Fibroblast of skin of right biceps (primary cell): ENCODE results near the gene EGFLAM.

Experiments
- DNase-seq: peaks from one replicate; pipeline ENCODE4 v3.0.0-alpha.2; 2013

Gene EGFLAM

GRCh38 chr5:38267372-38267771 is 9.0 kb downstream of the EGFLAM start:
- no peak for DNase-seq

DNA sequence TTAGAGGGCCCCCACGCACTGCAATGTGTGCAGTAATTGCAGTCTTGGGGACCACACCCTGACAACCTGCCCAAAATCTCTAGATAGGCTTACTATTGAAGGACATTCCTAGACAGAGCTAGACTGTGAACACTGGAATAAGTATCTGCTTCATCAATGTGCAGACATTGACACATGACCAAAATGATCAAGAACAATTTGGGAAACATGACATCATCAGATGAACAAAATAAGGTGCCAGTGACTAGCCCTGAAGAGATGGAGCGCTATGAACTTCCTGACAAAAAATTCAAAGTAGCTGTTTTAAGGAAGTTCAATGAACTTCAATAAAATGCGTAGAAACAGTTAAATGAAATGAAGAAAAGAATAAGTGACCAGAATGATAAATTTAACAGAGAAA is 15.3 kb downstream of the EGFLAM start:
- DNase-seq = no peak

DNA sequence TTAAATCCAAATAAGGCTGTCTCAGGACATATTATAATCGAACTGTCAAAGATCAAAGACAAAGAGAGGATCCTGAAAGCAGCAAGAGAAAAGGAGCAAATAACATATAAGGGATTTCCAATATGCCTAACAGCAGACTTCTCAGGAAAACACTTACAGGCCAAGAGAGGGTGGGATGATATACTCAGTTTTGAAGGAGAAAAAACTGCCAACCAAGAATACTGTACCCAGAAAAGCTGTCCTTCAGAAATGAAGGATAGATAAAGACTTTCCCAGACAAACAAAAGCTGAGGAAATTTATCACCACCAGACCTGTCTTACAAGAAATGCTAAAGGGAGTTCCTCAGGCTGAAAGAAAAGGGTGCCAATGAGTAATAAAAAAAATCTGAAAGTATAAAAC is 16.0 kb downstream of the EGFLAM start:
- no peak for DNase-seq

DNA sequence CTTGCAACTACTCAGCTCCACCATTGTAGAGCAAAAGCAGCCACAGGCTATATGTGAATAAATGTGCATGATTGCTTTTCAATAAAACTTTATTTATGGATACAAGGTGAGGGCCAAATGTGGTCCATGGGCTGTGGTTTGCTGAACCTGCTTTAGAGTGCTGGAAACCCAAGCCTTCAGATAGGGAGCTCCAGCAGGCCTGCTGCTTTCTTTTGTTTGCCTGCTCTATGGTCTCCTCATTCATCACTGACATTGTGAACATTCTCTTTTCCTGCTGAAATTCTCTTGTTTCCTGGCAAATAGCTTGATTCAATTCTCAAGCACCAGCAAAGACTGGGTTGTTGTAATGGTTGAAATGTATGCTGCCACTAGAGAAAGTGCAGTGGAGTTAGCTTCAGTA is 26.0 kb downstream of the EGFLAM start:
- no peak for DNase-seq

DNA sequence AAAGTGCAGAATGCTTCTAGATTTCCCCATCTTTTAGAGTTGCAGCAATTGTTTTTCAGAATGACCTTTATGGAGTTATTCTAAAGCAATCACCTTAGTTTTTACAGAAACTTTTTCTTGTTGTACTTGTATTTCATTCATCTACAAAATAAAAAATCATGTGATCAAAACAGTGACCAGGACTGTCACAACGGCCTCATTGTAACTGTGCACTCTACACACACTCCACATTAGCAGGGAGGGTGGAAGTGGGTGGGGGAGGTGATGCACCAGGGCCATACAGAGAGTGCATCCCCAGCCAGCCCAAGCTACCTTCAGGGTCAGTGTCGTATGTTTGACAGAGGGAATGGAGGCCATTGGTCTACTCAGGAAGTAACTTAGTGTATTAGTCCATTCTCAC is 26.9 kb downstream of the EGFLAM start:
- no peak for DNase-seq

DNA sequence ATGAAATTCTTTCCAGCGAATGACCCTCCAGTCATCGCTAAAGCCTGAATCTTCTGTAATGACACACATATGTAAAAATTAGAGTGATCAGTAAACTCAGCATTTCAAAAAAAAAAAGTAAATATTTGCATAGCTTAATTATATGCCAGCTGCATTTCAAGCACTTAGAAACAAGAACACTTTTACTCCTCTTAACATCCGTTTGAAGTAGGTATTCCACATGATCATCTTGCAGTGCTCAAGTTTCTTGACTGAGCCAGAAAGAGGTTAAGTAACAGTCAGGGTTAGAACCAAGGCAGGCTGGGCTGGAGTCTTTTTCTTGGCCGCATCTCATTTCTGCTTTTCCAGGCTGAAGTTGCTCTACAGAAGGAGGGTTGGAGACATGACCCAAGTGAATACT is 27.6 kb downstream of the EGFLAM start:
- DNase-seq = no peak

- DNase-seq = no peak
Measured at GRCh38 chr5:38287124-38287523, 28.8 kb downstream of the EGFLAM start.

DNA sequence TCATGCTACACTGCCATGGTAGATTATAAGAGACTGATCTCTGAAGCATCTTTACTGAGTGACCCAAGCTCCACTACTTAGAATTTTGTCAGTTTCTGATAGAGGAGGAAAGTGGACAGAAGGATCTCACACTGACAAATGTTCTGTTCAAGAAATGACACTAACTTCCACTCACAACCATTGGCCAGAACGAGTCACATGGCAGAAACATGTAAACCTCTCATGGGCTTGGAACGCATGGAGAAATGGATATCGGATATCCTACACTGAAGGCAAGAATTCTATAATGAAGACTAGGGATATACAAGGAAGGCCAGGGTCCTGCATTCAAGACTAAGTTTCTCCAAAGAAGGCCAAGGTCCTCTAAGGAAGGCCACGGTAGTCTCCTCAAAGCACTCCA is 31.1 kb downstream of the EGFLAM start:
- DNase-seq = no peak

GRCh38 chr5:38290028-38290653 is 31.8 kb downstream of the EGFLAM start:
- DNase-seq = peak; percentile 9

- no peak for DNase-seq
Measured at GRCh38 chr5:38291355-38291754, 33.0 kb downstream of the EGFLAM start.

DNA sequence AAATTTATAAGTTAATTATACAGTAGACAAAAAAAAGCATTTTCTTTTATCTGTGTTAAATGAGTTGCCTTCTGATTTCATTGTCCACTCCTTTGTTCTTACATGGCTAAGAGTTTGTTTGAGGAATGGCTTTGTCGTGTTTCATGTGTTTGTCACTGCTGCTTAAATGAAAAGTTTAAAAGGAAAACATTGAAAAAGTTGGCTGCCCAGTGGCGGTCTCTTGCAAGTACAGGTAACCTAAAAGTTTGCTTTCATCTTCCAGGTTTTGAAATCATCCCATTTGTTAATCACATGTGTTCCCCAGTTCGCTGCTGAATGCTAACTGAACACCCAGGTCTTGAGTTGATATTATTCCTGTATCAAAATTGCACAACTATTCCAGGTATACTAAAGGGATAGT is 33.9 kb downstream of the EGFLAM start:
- no peak for DNase-seq

GRCh38 chr5:38295751-38296150 is 37.4 kb downstream of the EGFLAM start:
- DNase-seq = no peak

- no peak for DNase-seq
Measured at GRCh38 chr5:38297830-38298608, 39.7 kb downstream of the EGFLAM start.

- DNase-seq = no peak
Measured at GRCh38 chr5:38299585-38299984, 41.2 kb downstream of the EGFLAM start.

- DNase-seq = no peak
Measured at GRCh38 chr5:38305148-38305547, 46.8 kb downstream of the EGFLAM start.

DNA sequence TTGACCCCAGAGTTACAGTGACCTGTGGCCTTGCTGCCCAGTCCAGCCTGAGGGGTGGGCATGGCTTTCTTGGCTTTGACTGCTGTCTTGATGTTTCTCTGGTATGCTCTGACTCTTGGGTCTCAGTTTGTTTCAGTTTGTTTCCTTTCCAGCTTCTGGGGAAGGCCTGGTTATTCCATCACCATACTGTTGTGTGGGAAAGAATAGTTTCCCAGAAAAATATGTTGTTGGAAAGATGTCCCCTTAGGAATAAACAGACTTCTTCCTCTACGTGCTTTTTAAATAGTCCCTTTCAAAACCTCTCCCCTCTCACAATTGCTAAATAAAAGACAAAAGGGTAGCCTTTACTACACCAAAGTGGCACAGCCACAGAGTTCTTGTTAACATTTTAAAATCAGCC is 49.5 kb downstream of the EGFLAM start:
- no peak for DNase-seq

- peak; percentile 49 for DNase-seq
Measured at GRCh38 chr5:38316544-38317224, 58.3 kb downstream of the EGFLAM start.

- DNase-seq = no peak
Measured at GRCh38 chr5:38317868-38318267, 59.5 kb downstream of the EGFLAM start.

GRCh38 chr5:38319491-38319890 is 61.1 kb downstream of the EGFLAM start:
- no peak for DNase-seq

DNA sequence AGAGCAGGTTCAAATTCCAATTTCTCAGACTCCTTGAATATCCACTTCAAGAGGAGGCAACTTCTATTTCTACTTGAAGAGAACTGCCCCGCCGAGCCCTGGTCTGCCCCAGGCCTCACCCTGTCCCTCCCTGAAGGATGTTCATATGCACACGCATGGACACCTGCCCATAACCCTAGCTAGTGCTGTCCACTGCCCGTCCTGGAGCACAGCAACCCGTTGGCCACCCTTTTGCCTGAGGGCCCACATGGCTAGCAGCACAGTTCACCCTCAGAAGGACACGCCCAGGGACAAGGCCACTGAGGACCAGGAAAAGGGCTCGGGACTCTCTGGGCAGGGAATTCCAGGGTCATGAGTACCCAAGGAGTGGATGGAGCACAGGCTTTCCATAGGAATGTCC is 63.6 kb downstream of the EGFLAM start:
- no peak for DNase-seq

DNA sequence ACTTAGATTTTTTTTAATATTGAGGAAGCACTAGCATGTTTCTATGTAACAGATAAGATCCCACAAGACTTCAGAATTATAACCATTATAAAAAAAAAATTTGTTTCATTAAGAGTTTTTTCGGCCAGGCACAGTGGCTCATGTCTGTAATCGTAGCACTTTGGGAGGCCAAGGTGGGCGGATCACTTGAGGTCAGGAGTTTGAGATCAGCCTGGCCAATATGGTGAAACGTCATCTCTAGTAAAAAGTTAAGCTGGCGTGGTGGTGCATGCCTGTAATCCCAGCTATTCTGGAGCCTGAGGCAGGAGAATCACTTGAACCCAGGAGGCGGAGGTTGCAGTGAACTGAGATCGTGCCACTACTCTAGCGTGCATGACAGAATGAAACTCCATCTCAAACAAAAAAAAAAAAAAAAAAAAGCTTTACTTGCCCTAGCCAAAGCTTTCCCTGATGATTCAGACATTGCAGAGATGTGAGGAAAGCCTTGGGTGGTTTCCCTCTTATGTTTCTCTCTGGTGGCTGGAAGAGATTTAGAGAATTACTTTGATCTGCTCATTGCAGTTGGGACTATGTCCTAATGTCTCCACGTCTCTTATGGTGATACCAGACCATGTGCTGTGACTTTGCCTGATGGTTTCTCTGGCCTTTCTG is 65.4 kb downstream of the EGFLAM start:
- DNase-seq = peak; percentile 72

DNA sequence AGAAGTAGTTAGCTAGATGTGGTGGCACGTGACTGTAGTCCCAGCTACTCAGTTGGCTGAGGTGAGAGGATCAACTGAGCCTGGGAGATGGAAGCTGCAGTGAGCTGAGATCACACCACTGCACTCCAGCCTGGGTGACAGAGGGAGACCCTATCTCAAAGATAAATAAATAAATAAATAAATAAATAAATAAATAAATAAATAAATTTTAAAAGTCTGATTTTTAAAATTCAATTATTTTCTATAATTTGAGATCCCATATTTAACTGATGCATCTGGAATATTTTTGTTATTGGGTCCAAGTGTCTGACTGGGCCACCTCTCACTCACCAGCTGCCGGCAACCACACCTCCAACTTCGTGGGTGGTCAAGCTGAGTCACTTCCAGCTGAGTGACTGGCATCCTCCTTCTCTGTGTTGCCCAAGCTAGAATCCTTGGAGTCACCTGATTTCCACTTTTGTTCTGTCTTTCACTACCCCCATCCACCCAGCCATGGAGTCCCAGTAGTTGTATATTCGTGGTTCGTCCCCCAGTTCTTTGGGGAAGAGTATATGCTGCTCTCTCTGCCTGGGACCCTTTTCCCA is 70.9 kb downstream of the EGFLAM start:
- peak; percentile 39 for DNase-seq

- peak; percentile 45 for DNase-seq
Measured at GRCh38 chr5:38330207-38330606, 71.8 kb downstream of the EGFLAM start.
